ENCODE measurements around the gene GULP1. TPM values are rescaled to one million over a fixed set of nuclear protein-coding genes. Genes with fewer than 3 reads are reported as not detected.

GULP1 gene
- total RNA-seq, 1 donor from 2014 or later, result 22.8 TPM

- peaks cover 12% of the 10 kb centered on the region for H3K4me1 Mint-ChIP-seq (ENCODE audit: unreplicated experiment)
- no peak for TF ChIP-seq CTCF (IDR thresholded peaks at IDR 0.05; ENCODE audit: unreplicated experiment)
- H3K9me3 Mint-ChIP-seq (ENCODE audit: unreplicated experiment), result no peaks in the 10 kb centered on the region
- H3K36me3 Mint-ChIP-seq (ENCODE audit: low read depth, unreplicated experiment), result peaks cover 6% of the 10 kb centered on the region
- no peak for DNase-seq (ENCODE audit: low spot score)
- no peak overlapping the region for H3K27ac Mint-ChIP-seq (ENCODE audit: unreplicated experiment)
- H3K4me3 Mint-ChIP-seq (ENCODE audit: unreplicated experiment), result no peak overlapping the region
- H3K27me3 Mint-ChIP-seq (ENCODE audit: unreplicated experiment), result peaks cover 5% of the 10 kb centered on the region
These were observed 124.7 kb downstream of the GULP1 start for GRCh38 chr2:188416367-188416766.

- H3K4me1 Mint-ChIP-seq (ENCODE audit: unreplicated experiment), result no peaks in the 10 kb centered on the region
- no peak for TF ChIP-seq CTCF (IDR thresholded peaks at IDR 0.05; ENCODE audit: unreplicated experiment)
- no peaks in the 10 kb centered on the region for H3K9me3 Mint-ChIP-seq (ENCODE audit: unreplicated experiment)
- no peak overlapping the region for H3K4me3 Mint-ChIP-seq (ENCODE audit: unreplicated experiment)
- DNase-seq (ENCODE audit: low spot score), result no peak
- no peak overlapping the region for H3K27ac Mint-ChIP-seq (ENCODE audit: unreplicated experiment)
- H3K36me3 Mint-ChIP-seq (ENCODE audit: low read depth, unreplicated experiment), result no peaks in the 10 kb centered on the region
- peaks cover 2% of the 10 kb centered on the region for H3K27me3 Mint-ChIP-seq (ENCODE audit: unreplicated experiment)
These were observed 131.1 kb downstream of the GULP1 start for GRCh38 chr2:188422726-188423125.

DNA sequence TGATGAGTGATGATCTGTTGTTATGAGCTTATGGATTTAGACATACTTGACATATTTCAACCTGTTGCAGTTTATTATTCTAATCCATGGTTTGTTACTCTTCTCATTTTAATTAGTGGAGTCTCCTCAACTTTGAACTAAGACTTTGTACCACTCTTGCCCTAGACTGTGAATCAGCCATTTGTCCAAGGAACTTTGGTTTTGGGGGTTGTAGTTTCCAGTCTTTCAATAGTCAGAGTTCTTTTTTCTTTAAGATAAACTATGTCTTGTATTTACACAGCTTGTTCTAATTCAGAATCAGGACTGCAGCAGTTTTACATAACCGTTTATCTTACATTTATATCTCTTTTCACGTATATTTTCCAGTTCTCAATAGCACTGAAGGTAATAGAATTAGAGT is 133.6 kb downstream of the GULP1 start:
- TF ChIP-seq CTCF (IDR thresholded peaks at IDR 0.05; ENCODE audit: unreplicated experiment), result no peak
- Mint-ChIP-seq H3K36me3 (ENCODE audit: low read depth, unreplicated experiment) (no peaks in the 10 kb centered on the region), H3K27me3 (ENCODE audit: unreplicated experiment) (no peaks in the 10 kb centered on the region)

GRCh38 chr2:188426121-188426520 is 134.4 kb downstream of the GULP1 start:
- no peaks in the 10 kb centered on the region for H3K36me3 Mint-ChIP-seq (ENCODE audit: low read depth, unreplicated experiment)
- H3K4me1 Mint-ChIP-seq (ENCODE audit: unreplicated experiment), result no peaks in the 10 kb centered on the region
- H3K4me3 Mint-ChIP-seq (ENCODE audit: unreplicated experiment), result no peak overlapping the region

More for the DNA sequence above, 133.6 kb downstream of the GULP1 start:
- no peak overlapping the region for H3K4me3 Mint-ChIP-seq (ENCODE audit: unreplicated experiment)
- DNase-seq (ENCODE audit: low spot score), result no peak
- no peak overlapping the region for H3K27ac Mint-ChIP-seq (ENCODE audit: unreplicated experiment)
- H3K4me1 Mint-ChIP-seq (ENCODE audit: unreplicated experiment), result no peaks in the 10 kb centered on the region
- H3K9me3 Mint-ChIP-seq (ENCODE audit: unreplicated experiment), result no peaks in the 10 kb centered on the region

GRCh38 chr2:188430705-188431104 is 139.0 kb downstream of the GULP1 start:
- Mint-ChIP-seq H3K9me3 (ENCODE audit: unreplicated experiment) (no peaks in the 10 kb centered on the region), H3K27me3 (ENCODE audit: unreplicated experiment) (no peaks in the 10 kb centered on the region), H3K27ac (ENCODE audit: unreplicated experiment) (no peak overlapping the region), H3K4me1 (ENCODE audit: unreplicated experiment) (no peaks in the 10 kb centered on the region), H3K4me3 (ENCODE audit: unreplicated experiment) (no peak overlapping the region), H3K36me3 (ENCODE audit: low read depth, unreplicated experiment) (no peaks in the 10 kb centered on the region)
- no peak for TF ChIP-seq CTCF (IDR thresholded peaks at IDR 0.05; ENCODE audit: unreplicated experiment)
- DNase-seq (ENCODE audit: low spot score), result no peak

More at GRCh38 chr2:188426121-188426520, 134.4 kb downstream of the GULP1 start:
- H3K27me3 Mint-ChIP-seq (ENCODE audit: unreplicated experiment), result no peaks in the 10 kb centered on the region
- DNase-seq (ENCODE audit: low spot score), result no peak
- TF ChIP-seq CTCF (IDR thresholded peaks at IDR 0.05; ENCODE audit: unreplicated experiment), result no peak
- no peak overlapping the region for H3K27ac Mint-ChIP-seq (ENCODE audit: unreplicated experiment)
- no peaks in the 10 kb centered on the region for H3K9me3 Mint-ChIP-seq (ENCODE audit: unreplicated experiment)
